ENCODE measurements around the gene CCDC198. TPM values are rescaled to one million over a fixed set of nuclear protein-coding genes. Genes with fewer than 3 reads are reported as not detected.

The CCDC198 gene
- total and polyA plus RNA-seq, 2 experiments from 2014 or later: not detected

DNA sequence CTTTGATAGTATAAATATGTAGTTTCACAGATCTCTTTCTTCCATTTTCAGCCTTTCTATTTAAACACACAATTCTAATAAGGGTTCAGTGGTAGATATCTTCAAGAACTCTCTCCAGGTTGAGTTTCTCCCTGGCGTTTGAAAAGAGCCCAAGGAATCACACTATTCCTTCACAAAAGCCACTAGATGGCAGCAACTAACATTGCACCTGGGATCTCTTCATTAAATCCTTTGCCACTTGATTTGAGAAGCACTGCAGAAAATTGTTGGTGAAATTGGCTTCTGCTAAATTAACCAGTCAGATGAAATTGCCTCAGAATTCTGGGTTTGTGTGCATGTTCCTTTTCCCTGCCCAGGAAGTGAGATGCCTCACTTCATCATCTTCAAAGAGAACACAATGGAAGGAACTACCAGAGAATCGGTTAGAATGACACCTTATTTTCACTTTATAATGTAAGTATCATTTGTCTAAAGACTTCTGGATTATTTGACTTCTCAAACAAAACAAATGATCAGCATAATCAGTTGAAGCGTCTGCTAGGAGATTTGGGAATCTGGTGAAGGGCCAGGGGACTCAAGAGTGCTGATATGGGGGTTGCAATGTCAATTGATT lies 6.8 kb downstream of the CCDC198 start:
- DNase-seq (ENCODE audit: low read depth in 1 of 2, low spot score in 1 of 2): peak; percentile 54 to 58
- Histone ChIP-seq H3K27me3 (peaks cover 22% of the 10 kb centered on the region), H3K9me3 (ENCODE audit: low read depth) (no peaks in the 10 kb centered on the region), H3K4me1 (ENCODE audit: low read depth) (peaks cover 22% of the 10 kb centered on the region), H3K36me3 (no peaks in the 10 kb centered on the region), H3K27ac (no peak overlapping the region), H3K4me3 (no peak overlapping the region)
- TF ChIP-seq, protein P1, sequence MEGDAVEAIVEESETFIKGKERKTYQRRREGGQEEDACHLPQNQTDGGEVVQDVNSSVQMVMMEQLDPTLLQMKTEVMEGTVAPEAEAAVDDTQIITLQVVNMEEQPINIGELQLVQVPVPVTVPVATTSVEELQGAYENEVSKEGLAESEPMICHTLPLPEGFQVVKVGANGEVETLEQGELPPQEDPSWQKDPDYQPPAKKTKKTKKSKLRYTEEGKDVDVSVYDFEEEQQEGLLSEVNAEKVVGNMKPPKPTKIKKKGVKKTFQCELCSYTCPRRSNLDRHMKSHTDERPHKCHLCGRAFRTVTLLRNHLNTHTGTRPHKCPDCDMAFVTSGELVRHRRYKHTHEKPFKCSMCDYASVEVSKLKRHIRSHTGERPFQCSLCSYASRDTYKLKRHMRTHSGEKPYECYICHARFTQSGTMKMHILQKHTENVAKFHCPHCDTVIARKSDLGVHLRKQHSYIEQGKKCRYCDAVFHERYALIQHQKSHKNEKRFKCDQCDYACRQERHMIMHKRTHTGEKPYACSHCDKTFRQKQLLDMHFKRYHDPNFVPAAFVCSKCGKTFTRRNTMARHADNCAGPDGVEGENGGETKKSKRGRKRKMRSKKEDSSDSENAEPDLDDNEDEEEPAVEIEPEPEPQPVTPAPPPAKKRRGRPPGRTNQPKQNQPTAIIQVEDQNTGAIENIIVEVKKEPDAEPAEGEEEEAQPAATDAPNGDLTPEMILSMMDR (IDR thresholded peaks at IDR 0.05; ENCODE audit: low read depth, low read length): peak; percentile 72

DNA sequence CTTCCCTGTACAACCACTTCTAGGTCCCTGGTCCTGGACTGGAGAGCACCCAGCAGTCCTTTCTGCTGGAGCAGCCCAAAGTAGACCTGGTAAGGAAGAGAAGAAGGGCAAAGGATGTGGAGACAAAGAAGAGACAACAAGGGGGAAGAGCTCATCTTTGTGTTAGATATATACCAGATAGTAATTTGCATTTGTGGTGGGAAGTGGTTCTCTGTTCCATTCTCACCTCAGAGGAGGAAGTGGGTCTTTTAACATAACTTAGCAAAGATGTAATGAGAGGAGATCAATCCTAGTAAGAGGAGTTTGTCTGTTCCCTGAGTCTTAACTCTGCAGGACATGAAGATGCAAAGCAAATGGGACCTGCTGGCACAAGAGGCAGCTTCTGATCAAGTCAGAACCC lies 8.0 kb downstream of the CCDC198 start:
- no peak for DNase-seq (ENCODE audit: low read depth in 1 of 2, low spot score in 1 of 2)
- Histone ChIP-seq H3K27ac (no peak overlapping the region), H3K4me1 (ENCODE audit: low read depth) (peaks cover 22% of the 10 kb centered on the region), H3K9me3 (ENCODE audit: low read depth) (no peaks in the 10 kb centered on the region), H3K27me3 (peaks cover 17% of the 10 kb centered on the region), H3K4me3 (no peak overlapping the region), H3K36me3 (no peaks in the 10 kb centered on the region)
- TF ChIP-seq, protein P1 (IDR thresholded peaks at IDR 0.05; ENCODE audit: low read depth, low read length): no peak

DNA sequence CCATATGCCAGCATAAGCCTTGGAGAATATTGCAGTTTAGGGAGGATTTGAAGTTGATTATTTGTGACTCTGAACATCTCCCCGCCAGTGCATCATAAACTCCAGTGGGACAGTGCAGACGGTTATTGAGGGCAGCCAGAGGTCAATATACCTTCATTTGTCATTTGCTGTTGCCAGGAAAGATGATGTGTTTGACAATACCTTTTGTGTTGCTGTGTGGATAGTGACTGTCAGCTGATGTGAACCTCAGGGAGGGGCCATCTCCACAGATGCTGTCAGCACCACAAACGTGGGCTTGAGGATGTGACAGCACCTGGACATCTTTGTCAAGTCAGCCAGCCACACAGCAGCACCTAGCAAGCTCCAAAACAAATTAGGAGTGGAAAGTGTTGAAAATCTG lies 11.5 kb downstream of the CCDC198 start:
- Histone ChIP-seq H3K27ac (no peak overlapping the region), H3K36me3 (no peaks in the 10 kb centered on the region), H3K9me3 (ENCODE audit: low read depth) (no peaks in the 10 kb centered on the region), H3K4me3 (no peak overlapping the region), H3K4me1 (ENCODE audit: low read depth) (peaks cover 22% of the 10 kb centered on the region), H3K27me3 (peaks cover 33% of the 10 kb centered on the region)
- no peak for DNase-seq (ENCODE audit: low read depth in 1 of 2, low spot score in 1 of 2)
- TF ChIP-seq, protein P1 (IDR thresholded peaks at IDR 0.05; ENCODE audit: low read depth, low read length): no peak

DNA sequence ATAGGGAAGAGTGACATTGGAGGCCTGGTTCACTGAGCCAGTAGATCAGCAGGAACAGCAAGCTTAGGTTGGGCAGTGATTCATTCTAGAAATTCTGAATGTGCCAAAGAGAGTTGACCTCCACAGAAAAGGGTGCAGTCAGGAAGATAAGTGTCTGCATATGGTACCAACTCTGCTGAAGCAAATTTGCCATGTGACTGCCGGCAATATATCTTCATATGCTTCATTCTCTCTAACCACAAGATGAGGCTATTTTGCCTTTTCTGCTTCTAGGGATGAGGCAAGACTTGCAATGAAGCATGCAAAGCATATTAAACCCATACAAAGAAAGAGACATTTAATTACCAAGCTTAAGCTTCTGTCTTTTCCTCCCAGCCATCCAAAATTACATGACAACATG lies 13.6 kb downstream of the CCDC198 start:
- Histone ChIP-seq H3K27me3 (peaks cover 24% of the 10 kb centered on the region), H3K27ac (no peak overlapping the region), H3K9me3 (ENCODE audit: low read depth) (no peaks in the 10 kb centered on the region), H3K36me3 (no peaks in the 10 kb centered on the region), H3K4me1 (ENCODE audit: low read depth) (peaks cover 22% of the 10 kb centered on the region), H3K4me3 (no peak overlapping the region)
- TF ChIP-seq, protein P1 (IDR thresholded peaks at IDR 0.05; ENCODE audit: low read depth, low read length): no peak
- no peak for DNase-seq (ENCODE audit: low read depth in 1 of 2, low spot score in 1 of 2)

DNA sequence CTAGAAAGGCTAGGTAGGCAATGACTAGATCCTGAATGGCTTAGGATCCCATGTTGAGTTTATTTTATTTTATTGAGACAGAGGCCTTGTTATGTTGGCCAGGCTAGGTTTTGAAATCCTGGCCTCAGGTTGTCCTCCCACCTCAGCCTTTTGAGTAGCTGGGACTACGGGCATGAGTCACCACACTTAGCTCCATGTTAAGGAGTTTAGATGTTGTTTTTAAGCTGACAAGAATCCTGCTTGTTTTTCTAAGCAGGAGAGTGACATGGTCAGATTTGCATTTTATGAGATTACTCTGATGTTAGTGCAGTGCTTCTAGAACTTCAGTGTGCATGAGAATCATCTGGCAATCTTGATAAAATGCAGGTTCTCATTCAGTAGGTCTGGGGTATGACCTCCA lies 14.5 kb downstream of the CCDC198 start:
- DNase-seq (ENCODE audit: low read depth in 1 of 2, low spot score in 1 of 2): no peak
- no peaks in the 10 kb centered on the region for H3K36me3 ChIP-seq
- H3K27ac ChIP-seq: no peak overlapping the region
- peaks cover 14% of the 10 kb centered on the region for H3K4me1 ChIP-seq (ENCODE audit: low read depth)
- H3K4me3 ChIP-seq: no peak overlapping the region
- H3K9me3 ChIP-seq (ENCODE audit: low read depth): no peaks in the 10 kb centered on the region
- H3K27me3 ChIP-seq: peaks cover 24% of the 10 kb centered on the region
- TF ChIP-seq, protein P1 (IDR thresholded peaks at IDR 0.05; ENCODE audit: low read depth, low read length): no peak
